Measurements from ENCODE around the gene TRIM14. TPM values are rescaled to one million over a fixed set of nuclear protein-coding genes. Genes with fewer than 3 reads are reported as not detected.

TRIM14 gene
- total RNA-seq, 1 experiment from 2014 or later = 11.9 TPM

- POLR2A ChIA-PET = interaction anchor here (1.4 kb wide), 1 partner anchor 11 kb away, joined by 3 read pairs; the partner anchor contains the start of gene NANS
- ATAC-seq (no peak), DNase-seq (ENCODE audit: low spot score) (no peak)
- H3K36me3 Mint-ChIP-seq = no peaks in the 10 kb centered on the region
- no peak overlapping the region for H3K4me3 Mint-ChIP-seq
- CTCF ChIA-PET = interaction anchor here (0.9 to 3.4 kb wide), 2 partner anchors 11 to 73 kb away, joined by 3 to 29 read pairs; partner anchors contain the start of gene TRIM14
- no peak for TF ChIP-seq RELA (CRISPR knock-in tag; IDR thresholded peaks at IDR 0.05; ENCODE audit: borderline replicate concordance)
- TF ChIP-seq, protein P1, sequence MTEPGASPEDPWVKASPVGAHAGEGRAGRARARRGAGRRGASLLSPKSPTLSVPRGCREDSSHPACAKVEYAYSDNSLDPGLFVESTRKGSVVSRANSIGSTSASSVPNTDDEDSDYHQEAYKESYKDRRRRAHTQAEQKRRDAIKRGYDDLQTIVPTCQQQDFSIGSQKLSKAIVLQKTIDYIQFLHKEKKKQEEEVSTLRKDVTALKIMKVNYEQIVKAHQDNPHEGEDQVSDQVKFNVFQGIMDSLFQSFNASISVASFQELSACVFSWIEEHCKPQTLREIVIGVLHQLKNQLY (CRISPR knock-in tag; IDR thresholded peaks at IDR 0.05) = no peak
- no peak for TF ChIP-seq FOXK1 (CRISPR knock-in tag; IDR thresholded peaks at IDR 0.05)
- no peak for TF ChIP-seq ZNF232 (CRISPR knock-in tag; IDR thresholded peaks at IDR 0.05)
- TF ChIP-seq ATF6 (CRISPR knock-in tag; IDR thresholded peaks at IDR 0.05) = no peak
- TF ChIP-seq RORB (CRISPR knock-in tag; IDR thresholded peaks at IDR 0.05) = no peak
- no peak for TF ChIP-seq TEAD1 (CRISPR knock-in tag; IDR thresholded peaks at IDR 0.05)
- TF ChIP-seq ARID4B (CRISPR knock-in tag; IDR thresholded peaks at IDR 0.05; ENCODE audit: borderline replicate concordance) = no peak
- TF ChIP-seq TP53 (CRISPR knock-in tag; IDR thresholded peaks at IDR 0.05) = no peak
- no peak for TF ChIP-seq CBFB (CRISPR knock-in tag; IDR thresholded peaks at IDR 0.05; ENCODE audit: low read depth)
- no peak for TF ChIP-seq PRDM15 (CRISPR knock-in tag; IDR thresholded peaks at IDR 0.05)
- no peaks in the 10 kb centered on the region for H3K9me3 Mint-ChIP-seq
- no peak overlapping the region for H3K27ac Mint-ChIP-seq
- peaks cover 7% of the 10 kb centered on the region for H3K27me3 Mint-ChIP-seq (ENCODE audit: low read depth)
- no peaks in the 10 kb centered on the region for H3K4me1 Mint-ChIP-seq
These were observed 72.9 kb downstream of the TRIM14 start for GRCh38 chr9:98046180-98046543.

- DNase-seq (ENCODE audit: low spot score) (no peak), ATAC-seq (no peak)
- POLR2A ChIA-PET = interaction anchor here (1.4 kb wide), 1 partner anchor 11 kb away, joined by 3 read pairs; the partner anchor contains the start of gene NANS
- no peaks in the 10 kb centered on the region for H3K4me1 Mint-ChIP-seq
- no peak overlapping the region for H3K4me3 Mint-ChIP-seq
- H3K36me3 Mint-ChIP-seq = no peaks in the 10 kb centered on the region
- no peak overlapping the region for H3K27ac Mint-ChIP-seq
- H3K27me3 Mint-ChIP-seq (ENCODE audit: low read depth) = peaks cover 4% of the 10 kb centered on the region
- no peaks in the 10 kb centered on the region for H3K9me3 Mint-ChIP-seq
- CTCF ChIA-PET = interaction anchor here (0.9 to 3.4 kb wide), 4 partner anchors 11 to 123 kb away, joined by 3 to 29 read pairs (median 4); partner anchors contain the start of genes NANS and TRIM14
- TF ChIP-seq ZNF121 (CRISPR knock-in tag; IDR thresholded peaks at IDR 0.05) = no peak
- no peak for TF ChIP-seq KAT7 (CRISPR knock-in tag; IDR thresholded peaks at IDR 0.05; ENCODE audit: borderline replicate concordance)
- no peak for TF ChIP-seq MYBL2 (CRISPR knock-in tag; IDR thresholded peaks at IDR 0.05)
- TF ChIP-seq, protein P2, sequence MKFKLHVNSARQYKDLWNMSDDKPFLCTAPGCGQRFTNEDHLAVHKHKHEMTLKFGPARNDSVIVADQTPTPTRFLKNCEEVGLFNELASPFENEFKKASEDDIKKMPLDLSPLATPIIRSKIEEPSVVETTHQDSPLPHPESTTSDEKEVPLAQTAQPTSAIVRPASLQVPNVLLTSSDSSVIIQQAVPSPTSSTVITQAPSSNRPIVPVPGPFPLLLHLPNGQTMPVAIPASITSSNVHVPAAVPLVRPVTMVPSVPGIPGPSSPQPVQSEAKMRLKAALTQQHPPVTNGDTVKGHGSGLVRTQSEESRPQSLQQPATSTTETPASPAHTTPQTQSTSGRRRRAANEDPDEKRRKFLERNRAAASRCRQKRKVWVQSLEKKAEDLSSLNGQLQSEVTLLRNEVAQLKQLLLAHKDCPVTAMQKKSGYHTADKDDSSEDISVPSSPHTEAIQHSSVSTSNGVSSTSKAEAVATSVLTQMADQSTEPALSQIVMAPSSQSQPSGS (CRISPR knock-in tag; IDR thresholded peaks at IDR 0.05; ENCODE audit: borderline replicate concordance, low read depth) = no peak
- TF ChIP-seq TCF7 (CRISPR knock-in tag; IDR thresholded peaks at IDR 0.05; ENCODE audit: low read depth) = no peak
- no peak for TF ChIP-seq JAZF1 (CRISPR knock-in tag; IDR thresholded peaks at IDR 0.05)
- TF ChIP-seq, protein P3, sequence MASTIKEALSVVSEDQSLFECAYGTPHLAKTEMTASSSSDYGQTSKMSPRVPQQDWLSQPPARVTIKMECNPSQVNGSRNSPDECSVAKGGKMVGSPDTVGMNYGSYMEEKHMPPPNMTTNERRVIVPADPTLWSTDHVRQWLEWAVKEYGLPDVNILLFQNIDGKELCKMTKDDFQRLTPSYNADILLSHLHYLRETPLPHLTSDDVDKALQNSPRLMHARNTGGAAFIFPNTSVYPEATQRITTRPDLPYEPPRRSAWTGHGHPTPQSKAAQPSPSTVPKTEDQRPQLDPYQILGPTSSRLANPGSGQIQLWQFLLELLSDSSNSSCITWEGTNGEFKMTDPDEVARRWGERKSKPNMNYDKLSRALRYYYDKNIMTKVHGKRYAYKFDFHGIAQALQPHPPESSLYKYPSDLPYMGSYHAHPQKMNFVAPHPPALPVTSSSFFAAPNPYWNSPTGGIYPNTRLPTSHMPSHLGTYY (CRISPR knock-in tag; IDR thresholded peaks at IDR 0.05) = no peak
- TF ChIP-seq CREB1 (CRISPR knock-in tag; IDR thresholded peaks at IDR 0.05) = no peak
- no peak for TF ChIP-seq MXD4 (CRISPR knock-in tag; IDR thresholded peaks at IDR 0.05; ENCODE audit: borderline replicate concordance)
These were observed 73.5 kb downstream of the TRIM14 start for GRCh38 chr9:98045234-98046179.

Measured in WTC11 (cell line).